K562 (cell line): ENCODE data around the gene POLD4. TPM values are rescaled to one million over a fixed set of nuclear protein-coding genes. Genes with fewer than 3 reads are reported as not detected.

Source experiments
- CREBBP ChIP-seq: IDR thresholded peaks from one replicate; pipeline ENCODE4 v1.6.1; 2012; ENCODE audit warnings: low read depth, mild to moderate bottlenecking, control low read depth, inconsistent platforms, low read length
- DMBX1 ChIP-seq: fragments of 250-450 bp; sonication (Bioruptor Pico); IDR thresholded peaks from 2 replicates; pipeline ENCODE4 v1.8.0; 2022; ENCODE audit warnings: inconsistent platforms, mild to moderate bottlenecking, moderate library complexity, borderline replicate concordance
- GATAD2B ChIP-seq: fragments of 450-650 bp; IDR thresholded peaks from 2 replicates; pipeline ENCODE4 v1.6.1; 2017; ENCODE audit warnings: mild to moderate bottlenecking, borderline replicate concordance
- IRF2 ChIP-seq: sonication (generic); formaldehyde crosslinking; IDR thresholded peaks from 2 replicates; pipeline ENCODE4 v1.8.1; 2022; ENCODE audit warnings: mild to moderate bottlenecking, missing genetic modification reagents
- MEF2A ChIP-seq: IDR thresholded peaks from 2 replicates; pipeline ENCODE4 v1.6.1; 2011; ENCODE audit warnings: low read depth, mild to moderate bottlenecking, low read length, moderate library complexity; ENCODE audit not compliant: control insufficient read depth
- NFXL1 ChIP-seq: fragments of 450-650 bp; formaldehyde crosslinking; IDR thresholded peaks from 2 replicates; pipeline ENCODE4 v1.4.0; 2021; ENCODE audit warnings: mild to moderate bottlenecking
- RBBP5 ChIP-seq: fragments of 200-600 bp; sonication (generic); IDR thresholded peaks from 2 replicates; pipeline ENCODE4 v1.6.1; 2012; ENCODE audit warnings: borderline replicate concordance, mild to moderate bottlenecking, low read length, control low read depth, inconsistent platforms; ENCODE audit not compliant: insufficient read depth, poor library complexity, severe bottlenecking
- TBL1XR1 ChIP-seq, 2 experiments: IDR thresholded peaks; 2 replicates each; pipeline ENCODE4 v1.6.1; 2012; ENCODE audit warnings: improper control_type of control experiment in 2 of 2, low read length in 2 of 2, mild to moderate bottlenecking in 1 of 2
- ZNF124 ChIP-seq: sonication (generic); formaldehyde crosslinking; IDR thresholded peaks from 2 replicates; pipeline ENCODE4 v1.8.1; 2022; ENCODE audit warnings: missing genetic modification reagents
- ZNF232 ChIP-seq: sonication (generic); formaldehyde crosslinking; IDR thresholded peaks from 2 replicates; pipeline ENCODE4 v1.8.0; 2022; ENCODE audit warnings: mild to moderate bottlenecking, missing genetic modification reagents
- ZNF76 ChIP-seq: fragments of 250-450 bp; sonication (Bioruptor Pico); IDR thresholded peaks from 2 replicates; pipeline ENCODE4 v1.4.0; 2020; ENCODE audit warnings: mild to moderate bottlenecking, moderate library complexity, borderline replicate concordance
- ZNF830 ChIP-seq: fragments of 250-450 bp; sonication (Bioruptor Pico); IDR thresholded peaks from 2 replicates; pipeline ENCODE4 v1.5.0; 2021; ENCODE audit warnings: mild to moderate bottlenecking
- ZZZ3 ChIP-seq: fragments of 450-650 bp; IDR thresholded peaks from 2 replicates; pipeline ENCODE4 v1.6.1; 2016; ENCODE audit warnings: antibody characterized with exemption, mild to moderate bottlenecking, moderate library complexity
- polyA plus RNA-seq, 8 experiments: library from polyadenylated mRNA; depleted of rRNA in 4 of 8; stranded (reverse) in 5 of 8; unstranded in 3 of 8; fragments of >200 nt; fragmentation: Nextera tagmentation in 2 of 8; fragmentation: Illumina TruSeq in 1 of 8; extraction: Ambion mirVana in 2 of 8; extraction: Trizol in 1 of 8; gene quantifications; 2 replicates each; pipeline versions ENCODE4 v1.2.1 to v1.2.3, GENCODE V29; 2011 to 2014; ENCODE audit warnings: inconsistent platforms in 1 of 8, missing spikeins in 1 of 8
- total RNA-seq, 7 experiments: library from RNA; depleted of rRNA in 6 of 7; stranded (reverse); fragments of >200 nt in 6 of 7; fragmentation: Illumina TruSeq in 2 of 7; extraction: Trizol in 2 of 7; gene quantifications; 2 replicates each; pipeline versions ENCODE4 v1.2.1 to v1.2.3, GENCODE V29; 2011 to 2021; ENCODE audit warnings: low replicate concordance in 1 of 7
- TF ChIP-seq, protein P1 (sequence below): sonication (generic); formaldehyde crosslinking; IDR thresholded peaks from 2 replicates; pipeline ENCODE4 v1.8.0; 2022; ENCODE audit warnings: mild to moderate bottlenecking, missing genetic modification reagents
- TF ChIP-seq, protein P2 (sequence below): fragments of 450-650 bp; IDR thresholded peaks from 2 replicates; pipeline ENCODE4 v1.6.1; 2016; ENCODE audit warnings: missing biosample characterization, missing genetic modification characterization
- TF ChIP-seq, protein P3 (sequence below): fragments of 250-450 bp; sonication (Bioruptor Pico); IDR thresholded peaks from 2 replicates; pipeline ENCODE4 v1.8.0; 2022; ENCODE audit warnings: inconsistent platforms, mild to moderate bottlenecking, moderate library complexity, borderline replicate concordance
- TF ChIP-seq, protein P4 (sequence below): fragments of 250-450 bp; sonication (Bioruptor Pico); IDR thresholded peaks from 2 replicates; pipeline ENCODE4 v1.5.1; 2021; ENCODE audit warnings: mild to moderate bottlenecking

The POLD4 gene
- total and polyA plus RNA-seq, 9 of the 15 experiments (the other 6 are each of a cell fraction or from before 2014, with no cell fraction given) = 5.8 to 64.5 (median 18.3) TPM

DNA sequence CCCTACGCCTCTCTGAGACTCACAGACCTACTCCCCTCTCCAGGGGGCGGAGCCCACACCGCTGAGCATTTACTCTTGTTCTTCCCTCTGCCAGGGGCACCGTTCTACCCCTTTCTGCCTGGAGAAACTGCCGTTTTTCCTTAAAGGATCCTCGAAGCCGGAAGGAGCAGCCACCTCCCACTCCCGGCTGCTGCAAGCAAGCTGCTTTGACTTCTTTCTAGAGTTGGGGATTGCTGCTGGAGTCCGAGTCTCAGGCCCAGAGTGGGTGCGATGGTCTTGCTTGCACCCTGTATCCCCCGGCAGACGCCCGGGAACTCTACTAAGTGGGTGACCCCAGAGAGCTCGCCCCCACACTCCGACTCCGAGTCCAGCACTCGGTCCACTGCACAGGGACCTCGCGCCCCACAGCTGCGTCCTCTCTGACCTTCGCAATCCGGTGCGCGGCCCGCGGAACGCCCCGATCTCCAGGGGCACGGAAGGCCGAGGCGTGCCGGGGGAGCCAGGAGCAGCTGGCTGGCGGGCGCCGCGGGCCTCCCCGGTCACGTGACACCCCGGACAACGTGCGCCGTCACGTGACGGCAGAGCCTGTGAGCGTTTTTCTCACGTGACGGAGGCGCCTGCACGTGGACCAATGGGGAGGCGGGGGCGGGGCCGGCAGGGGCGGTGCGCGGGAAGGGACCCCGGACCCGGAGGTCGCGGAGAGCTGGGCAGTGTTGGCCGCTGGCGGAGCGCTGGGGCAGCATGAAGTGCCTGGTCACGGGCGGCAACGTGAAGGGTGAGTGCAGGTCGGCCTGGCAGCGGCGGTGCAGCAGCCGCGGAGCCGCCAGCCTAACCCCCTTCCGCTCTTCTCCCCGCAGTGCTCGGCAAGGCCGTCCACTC is 38.2 kb upstream of the POLD4 start, which contains the start of gene RAD9A (continued):
- TF ChIP-seq ZNF830 (CRISPR knock-in tag) (no peak), DMBX1 (CRISPR knock-in tag) (peak; percentile 45; the same call in 1 of the 2 replicates), TBL1XR1 (IDR thresholded peaks at IDR 0.05; ENCODE audit: low read length in 2 of 2) (no peak), CREBBP (no peak), ZNF232 (peak; percentile 77), ZNF76 (0 out of 2 replicates have a peak, but pooled peaks have one; percentile 7), MEF2A (no peak), ZZZ3 (no peak), NFXL1 (no peak), ZNF124 (CRISPR knock-in tag) (0 out of 2 replicates have a peak, but pooled peaks have one; percentile 22), RBBP5 (peak; percentile 87), GATAD2B (no peak), IRF2 (no peak)
- TF ChIP-seq, protein P1, sequence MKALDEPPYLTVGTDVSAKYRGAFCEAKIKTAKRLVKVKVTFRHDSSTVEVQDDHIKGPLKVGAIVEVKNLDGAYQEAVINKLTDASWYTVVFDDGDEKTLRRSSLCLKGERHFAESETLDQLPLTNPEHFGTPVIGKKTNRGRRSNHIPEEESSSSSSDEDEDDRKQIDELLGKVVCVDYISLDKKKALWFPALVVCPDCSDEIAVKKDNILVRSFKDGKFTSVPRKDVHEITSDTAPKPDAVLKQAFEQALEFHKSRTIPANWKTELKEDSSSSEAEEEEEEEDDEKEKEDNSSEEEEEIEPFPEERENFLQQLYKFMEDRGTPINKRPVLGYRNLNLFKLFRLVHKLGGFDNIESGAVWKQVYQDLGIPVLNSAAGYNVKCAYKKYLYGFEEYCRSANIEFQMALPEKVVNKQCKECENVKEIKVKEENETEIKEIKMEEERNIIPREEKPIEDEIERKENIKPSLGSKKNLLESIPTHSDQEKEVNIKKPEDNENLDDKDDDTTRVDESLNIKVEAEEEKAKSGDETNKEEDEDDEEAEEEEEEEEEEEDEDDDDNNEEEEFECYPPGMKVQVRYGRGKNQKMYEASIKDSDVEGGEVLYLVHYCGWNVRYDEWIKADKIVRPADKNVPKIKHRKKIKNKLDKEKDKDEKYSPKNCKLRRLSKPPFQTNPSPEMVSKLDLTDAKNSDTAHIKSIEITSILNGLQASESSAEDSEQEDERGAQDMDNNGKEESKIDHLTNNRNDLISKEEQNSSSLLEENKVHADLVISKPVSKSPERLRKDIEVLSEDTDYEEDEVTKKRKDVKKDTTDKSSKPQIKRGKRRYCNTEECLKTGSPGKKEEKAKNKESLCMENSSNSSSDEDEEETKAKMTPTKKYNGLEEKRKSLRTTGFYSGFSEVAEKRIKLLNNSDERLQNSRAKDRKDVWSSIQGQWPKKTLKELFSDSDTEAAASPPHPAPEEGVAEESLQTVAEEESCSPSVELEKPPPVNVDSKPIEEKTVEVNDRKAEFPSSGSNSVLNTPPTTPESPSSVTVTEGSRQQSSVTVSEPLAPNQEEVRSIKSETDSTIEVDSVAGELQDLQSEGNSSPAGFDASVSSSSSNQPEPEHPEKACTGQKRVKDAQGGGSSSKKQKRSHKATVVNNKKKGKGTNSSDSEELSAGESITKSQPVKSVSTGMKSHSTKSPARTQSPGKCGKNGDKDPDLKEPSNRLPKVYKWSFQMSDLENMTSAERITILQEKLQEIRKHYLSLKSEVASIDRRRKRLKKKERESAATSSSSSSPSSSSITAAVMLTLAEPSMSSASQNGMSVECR = peak; percentile 99
- TF ChIP-seq, protein P2, sequence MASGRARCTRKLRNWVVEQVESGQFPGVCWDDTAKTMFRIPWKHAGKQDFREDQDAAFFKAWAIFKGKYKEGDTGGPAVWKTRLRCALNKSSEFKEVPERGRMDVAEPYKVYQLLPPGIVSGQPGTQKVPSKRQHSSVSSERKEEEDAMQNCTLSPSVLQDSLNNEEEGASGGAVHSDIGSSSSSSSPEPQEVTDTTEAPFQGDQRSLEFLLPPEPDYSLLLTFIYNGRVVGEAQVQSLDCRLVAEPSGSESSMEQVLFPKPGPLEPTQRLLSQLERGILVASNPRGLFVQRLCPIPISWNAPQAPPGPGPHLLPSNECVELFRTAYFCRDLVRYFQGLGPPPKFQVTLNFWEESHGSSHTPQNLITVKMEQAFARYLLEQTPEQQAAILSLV (tag) = no peak
- TF ChIP-seq, protein P3, sequence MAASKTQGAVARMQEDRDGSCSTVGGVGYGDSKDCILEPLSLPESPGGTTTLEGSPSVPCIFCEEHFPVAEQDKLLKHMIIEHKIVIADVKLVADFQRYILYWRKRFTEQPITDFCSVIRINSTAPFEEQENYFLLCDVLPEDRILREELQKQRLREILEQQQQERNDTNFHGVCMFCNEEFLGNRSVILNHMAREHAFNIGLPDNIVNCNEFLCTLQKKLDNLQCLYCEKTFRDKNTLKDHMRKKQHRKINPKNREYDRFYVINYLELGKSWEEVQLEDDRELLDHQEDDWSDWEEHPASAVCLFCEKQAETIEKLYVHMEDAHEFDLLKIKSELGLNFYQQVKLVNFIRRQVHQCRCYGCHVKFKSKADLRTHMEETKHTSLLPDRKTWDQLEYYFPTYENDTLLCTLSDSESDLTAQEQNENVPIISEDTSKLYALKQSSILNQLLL (CRISPR knock-in tag) = no peak
- TF ChIP-seq, protein P4, sequence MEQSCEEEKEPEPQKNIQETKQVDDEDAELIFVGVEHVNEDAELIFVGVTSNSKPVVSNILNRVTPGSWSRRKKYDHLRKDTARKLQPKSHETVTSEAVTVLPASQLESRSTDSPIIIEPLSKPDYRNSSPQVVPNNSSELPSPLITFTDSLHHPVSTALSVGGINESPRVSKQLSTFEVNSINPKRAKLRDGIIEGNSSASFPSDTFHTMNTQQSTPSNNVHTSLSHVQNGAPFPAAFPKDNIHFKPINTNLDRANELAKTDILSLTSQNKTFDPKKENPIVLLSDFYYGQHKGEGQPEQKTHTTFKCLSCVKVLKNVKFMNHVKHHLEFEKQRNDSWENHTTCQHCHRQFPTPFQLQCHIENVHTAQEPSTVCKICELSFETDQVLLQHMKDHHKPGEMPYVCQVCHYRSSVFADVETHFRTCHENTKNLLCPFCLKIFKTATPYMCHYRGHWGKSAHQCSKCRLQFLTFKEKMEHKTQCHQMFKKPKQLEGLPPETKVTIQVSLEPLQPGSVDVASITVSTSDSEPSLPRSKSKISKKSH (CRISPR knock-in tag) = no peak
